ENCODE measurements around the gene KDM6A.
"Not testable (repeated sequence)": the region's sequence is repeated elsewhere in the genome, so short reads cannot be mapped to it uniquely, and the experiment has no call there.

The KDM6A gene

DNA sequence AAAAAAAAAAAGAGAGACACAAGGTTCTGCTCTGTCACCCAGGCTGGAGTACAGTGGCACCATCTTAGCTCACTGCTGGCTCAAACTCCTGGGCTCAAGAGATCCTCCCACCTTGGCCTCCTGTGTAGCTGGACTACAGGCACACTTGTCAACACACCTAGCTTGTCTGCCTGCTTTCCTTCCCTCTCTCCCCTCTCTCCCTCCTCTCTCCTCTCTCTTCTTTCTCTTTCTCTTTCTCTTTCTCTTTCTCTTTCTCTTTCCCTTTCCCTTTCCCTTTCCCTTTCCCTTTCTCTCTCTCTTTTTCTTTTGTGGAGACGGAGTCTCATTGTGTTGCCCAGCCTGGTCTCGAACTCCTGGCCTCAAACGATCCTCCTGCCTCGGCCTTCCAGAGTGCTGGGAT is 195.6 kb downstream of the KDM6A start:
- Histone ChIP-seq H3K9me3 (ENCODE audit: control insufficient read depth, insufficient read depth, low read length) (no peaks in the 10 kb centered on the region), H3K27ac (ENCODE audit: low read length) (no peak overlapping the region), H3K36me3 (ENCODE audit: control insufficient read depth, insufficient read depth, low read length) (peaks cover 8% of the 10 kb centered on the region; the same call in 1 of the 2 replicates), H3K4me3 (ENCODE audit: low read length) (no peak overlapping the region), H3K27me3 (ENCODE audit: control insufficient read depth, insufficient read depth, low read length) (no peaks in the 10 kb centered on the region), H3K4me1 (ENCODE audit: control insufficient read depth, insufficient read depth, low read length) (no peaks in the 10 kb centered on the region)
- DNase-seq (ENCODE audit: low read depth, low spot score), result no peak
- WGBS (ENCODE audit: insufficient coverage, insufficient read length), result no CpG with 5 or more reads among the region's 4 CpGs

DNA sequence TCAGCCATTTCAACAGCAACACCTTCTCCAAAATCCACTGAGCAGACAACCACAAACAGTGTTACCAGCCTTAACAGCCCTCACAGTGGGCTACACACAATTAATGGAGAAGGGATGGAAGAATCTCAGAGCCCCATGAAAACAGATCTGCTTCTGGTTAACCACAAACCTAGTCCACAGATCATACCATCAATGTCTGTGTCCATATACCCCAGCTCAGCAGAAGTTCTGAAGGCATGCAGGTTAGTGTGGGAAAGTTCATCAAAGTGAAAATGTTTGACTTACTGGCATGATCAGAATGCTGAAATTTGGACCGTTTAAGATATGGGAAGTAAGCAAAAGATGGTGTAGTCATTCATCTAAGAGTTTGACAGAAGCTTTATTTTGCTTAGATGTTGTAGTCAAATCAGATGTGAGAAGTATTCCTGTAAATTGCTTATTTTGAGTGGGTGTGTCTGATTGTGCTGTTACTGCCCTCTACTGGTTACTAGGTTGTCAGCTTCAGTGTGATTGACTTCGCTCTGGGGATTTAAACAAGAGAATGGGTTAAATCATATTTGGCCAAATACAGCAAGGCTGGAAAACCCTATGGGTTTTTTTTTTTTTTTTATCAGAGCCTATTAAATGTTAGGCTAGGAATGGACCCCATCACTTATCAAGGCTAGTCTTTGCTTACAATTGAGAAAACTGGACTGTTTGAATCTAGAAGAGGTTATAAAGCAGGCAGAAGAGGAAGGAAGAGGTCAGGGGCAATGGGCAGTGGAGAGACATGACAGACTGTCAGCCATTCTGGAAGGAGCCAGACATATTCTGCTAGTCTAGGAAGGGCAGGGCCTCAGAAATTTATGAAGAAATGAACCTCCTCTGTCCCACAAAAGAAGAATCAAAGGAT is 197.4 kb downstream of the KDM6A start:
- Histone ChIP-seq H3K9me3 (ENCODE audit: control insufficient read depth, insufficient read depth, low read length) (no peaks in the 10 kb centered on the region), H3K27me3 (ENCODE audit: control insufficient read depth, insufficient read depth, low read length) (no peaks in the 10 kb centered on the region), H3K4me1 (ENCODE audit: control insufficient read depth, insufficient read depth, low read length) (no peaks in the 10 kb centered on the region), H3K4me3 (ENCODE audit: low read length) (no peak overlapping the region), H3K36me3 (ENCODE audit: control insufficient read depth, insufficient read depth, low read length) (peaks cover 7% of the 10 kb centered on the region; the same call in 1 of the 2 replicates), H3K27ac (ENCODE audit: low read length) (no peak overlapping the region)
- WGBS (ENCODE audit: insufficient coverage, insufficient read length), result no CpG with 5 or more reads among the region's 2 CpGs
- no peak for DNase-seq (ENCODE audit: low read depth, low spot score)

GRCh38 chrX:45073011-45073410 is 200.0 kb downstream of the KDM6A start:
- not testable (repeated sequence) for H3K4me1 ChIP-seq (ENCODE audit: control insufficient read depth, insufficient read depth, low read length); H3K36me3 ChIP-seq (ENCODE audit: control insufficient read depth, insufficient read depth, low read length); DNase-seq (ENCODE audit: low read depth, low spot score); H3K4me3 ChIP-seq (ENCODE audit: low read length); H3K27me3 ChIP-seq (ENCODE audit: control insufficient read depth, insufficient read depth, low read length); H3K27ac ChIP-seq (ENCODE audit: low read length); H3K9me3 ChIP-seq (ENCODE audit: control insufficient read depth, insufficient read depth, low read length)
- no CpG with 5 or more reads among the region's 4 CpGs for WGBS (ENCODE audit: insufficient coverage, insufficient read length)

DNA sequence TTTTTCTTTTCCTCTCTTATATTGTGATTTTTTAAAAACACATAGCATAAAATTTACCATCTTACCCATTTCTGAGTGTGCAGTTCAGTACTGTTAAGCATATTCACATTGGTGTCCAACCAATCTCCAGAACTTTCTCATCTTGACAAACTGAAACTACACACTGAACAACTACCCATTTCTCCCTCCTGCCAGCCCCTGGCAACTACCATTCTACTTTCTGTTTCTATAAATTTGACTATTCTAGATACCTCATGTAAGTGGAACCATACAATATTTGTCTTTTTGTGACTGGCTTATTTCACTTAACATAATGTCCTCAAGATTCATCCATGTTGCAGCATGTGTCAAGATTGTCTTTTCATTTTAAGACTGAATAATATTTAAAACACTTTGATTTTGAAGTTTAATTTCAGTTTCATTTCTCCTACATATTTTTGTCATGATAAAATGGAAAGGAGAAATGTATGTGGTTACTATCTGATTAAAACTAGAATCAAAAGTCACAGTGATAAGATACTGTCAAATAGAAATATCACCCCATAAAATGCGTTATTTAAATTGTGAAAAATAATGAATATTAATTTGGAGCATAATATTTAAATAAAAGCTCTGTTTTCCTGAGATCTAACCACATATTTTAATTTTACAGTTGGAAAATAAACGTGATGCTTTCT is 204.9 kb downstream of the KDM6A start:
- DNase-seq (ENCODE audit: low read depth, low spot score), result no peak
- no peak overlapping the region for H3K27ac ChIP-seq (ENCODE audit: low read length)
- H3K4me3 ChIP-seq (ENCODE audit: low read length), result no peak overlapping the region
- no peaks in the 10 kb centered on the region for H3K4me1 ChIP-seq (ENCODE audit: control insufficient read depth, insufficient read depth, low read length)
- H3K36me3 ChIP-seq (ENCODE audit: control insufficient read depth, insufficient read depth, low read length), result no peaks in the 10 kb centered on the region
- no peaks in the 10 kb centered on the region for H3K27me3 ChIP-seq (ENCODE audit: control insufficient read depth, insufficient read depth, low read length)
- no peaks in the 10 kb centered on the region for H3K9me3 ChIP-seq (ENCODE audit: control insufficient read depth, insufficient read depth, low read length)
- WGBS (ENCODE audit: insufficient coverage, insufficient read length), result no CpG with 5 or more reads among the region's 2 CpGs

- WGBS (ENCODE audit: insufficient coverage, insufficient read length), result no CpG with 5 or more reads among the region's 2 CpGs
- no peak overlapping the region for H3K27ac ChIP-seq (ENCODE audit: low read length)
- no peaks in the 10 kb centered on the region for H3K4me1 ChIP-seq (ENCODE audit: control insufficient read depth, insufficient read depth, low read length)
- no peak overlapping the region for H3K4me3 ChIP-seq (ENCODE audit: low read length)
- no peaks in the 10 kb centered on the region for H3K36me3 ChIP-seq (ENCODE audit: control insufficient read depth, insufficient read depth, low read length)
- no peaks in the 10 kb centered on the region for H3K27me3 ChIP-seq (ENCODE audit: control insufficient read depth, insufficient read depth, low read length)
- no peak for DNase-seq (ENCODE audit: low read depth, low spot score)
- H3K9me3 ChIP-seq (ENCODE audit: control insufficient read depth, insufficient read depth, low read length), result no peaks in the 10 kb centered on the region
Measured at GRCh38 chrX:45083314-45083713, 210.3 kb downstream of the KDM6A start.

- Histone ChIP-seq H3K27ac (ENCODE audit: low read length) (no peak overlapping the region), H3K27me3 (ENCODE audit: control insufficient read depth, insufficient read depth, low read length) (no peaks in the 10 kb centered on the region), H3K4me3 (ENCODE audit: low read length) (no peak overlapping the region), H3K4me1 (ENCODE audit: control insufficient read depth, insufficient read depth, low read length) (no peaks in the 10 kb centered on the region), H3K9me3 (ENCODE audit: control insufficient read depth, insufficient read depth, low read length) (no peaks in the 10 kb centered on the region), H3K36me3 (ENCODE audit: control insufficient read depth, insufficient read depth, low read length) (no peaks in the 10 kb centered on the region)
- DNase-seq (ENCODE audit: low read depth, low spot score), result no peak
- no CpG with 5 or more reads among the region's 3 CpGs for WGBS (ENCODE audit: insufficient coverage, insufficient read length)
Measured at GRCh38 chrX:45110494-45110893, 237.5 kb downstream of the KDM6A start.

- Histone ChIP-seq H3K4me1 (ENCODE audit: control insufficient read depth, insufficient read depth, low read length) (no peaks in the 10 kb centered on the region), H3K4me3 (ENCODE audit: low read length) (no peak overlapping the region), H3K9me3 (ENCODE audit: control insufficient read depth, insufficient read depth, low read length) (no peaks in the 10 kb centered on the region), H3K27me3 (ENCODE audit: control insufficient read depth, insufficient read depth, low read length) (no peaks in the 10 kb centered on the region), H3K27ac (ENCODE audit: low read length) (no peak overlapping the region), H3K36me3 (ENCODE audit: control insufficient read depth, insufficient read depth, low read length) (no peaks in the 10 kb centered on the region)
- no peak for DNase-seq (ENCODE audit: low read depth, low spot score)
- no CpG with 5 or more reads among the region's 1 CpG for WGBS (ENCODE audit: insufficient coverage, insufficient read length)
Measured at GRCh38 chrX:45126158-45126557, 253.2 kb downstream of the KDM6A start.

DNA sequence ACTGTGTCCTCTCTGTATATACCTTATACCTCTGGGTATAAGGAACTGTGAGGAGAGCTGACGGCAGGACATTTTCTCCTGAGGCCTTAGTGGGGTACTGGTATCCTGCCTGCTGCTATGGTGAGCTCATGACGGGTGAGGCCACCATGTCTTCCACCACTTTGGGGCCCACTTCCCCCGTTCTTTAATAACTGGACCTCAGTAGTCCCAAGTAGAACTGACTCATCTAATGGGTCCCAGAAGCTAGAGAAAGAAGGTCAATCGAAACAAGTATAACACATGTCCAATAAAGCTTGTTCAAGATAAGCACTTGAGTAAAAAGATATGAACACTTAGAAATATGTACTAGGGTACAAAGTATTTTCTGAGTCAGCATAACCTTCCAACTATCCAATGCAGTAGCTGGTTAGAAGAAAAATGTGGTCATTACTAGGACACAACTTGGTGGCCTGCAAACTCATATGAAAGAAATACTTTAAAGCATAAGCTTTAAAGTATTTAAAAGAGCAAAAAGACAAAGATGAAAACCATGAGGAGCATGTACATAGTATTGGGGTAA is 256.0 kb downstream of the KDM6A start:
- no CpG with 5 or more reads among the region's 4 CpGs for WGBS (ENCODE audit: insufficient coverage, insufficient read length)
- Histone ChIP-seq H3K27me3 (ENCODE audit: control insufficient read depth, insufficient read depth, low read length) (no peaks in the 10 kb centered on the region), H3K4me1 (ENCODE audit: control insufficient read depth, insufficient read depth, low read length) (no peaks in the 10 kb centered on the region), H3K27ac (ENCODE audit: low read length) (no peak overlapping the region), H3K4me3 (ENCODE audit: low read length) (no peak overlapping the region), H3K9me3 (ENCODE audit: control insufficient read depth, insufficient read depth, low read length) (no peaks in the 10 kb centered on the region), H3K36me3 (ENCODE audit: control insufficient read depth, insufficient read depth, low read length) (no peaks in the 10 kb centered on the region)
- no peak for DNase-seq (ENCODE audit: low read depth, low spot score)

DNA sequence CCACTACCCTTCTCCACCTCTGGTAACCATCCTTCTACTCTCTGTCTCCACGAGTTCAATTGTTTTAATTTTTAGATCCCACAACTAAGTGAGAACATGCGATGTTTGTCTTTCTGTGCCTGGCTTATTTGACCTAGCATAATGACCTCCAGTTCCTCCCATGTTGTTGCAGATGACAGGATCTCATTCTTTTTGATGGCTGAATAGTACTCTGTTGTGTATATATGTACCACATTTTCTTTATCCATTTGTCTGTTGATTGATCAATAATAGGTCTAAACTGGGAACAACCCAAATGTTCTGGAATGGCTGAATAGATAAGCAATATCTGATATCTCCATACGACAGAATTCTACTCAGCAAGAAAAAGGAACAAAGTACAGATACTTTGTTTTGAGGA is 260.5 kb downstream of the KDM6A start:
- H3K4me3 ChIP-seq (ENCODE audit: low read length), result no peak overlapping the region
- no peak for DNase-seq (ENCODE audit: low read depth, low spot score)
- H3K27me3 ChIP-seq (ENCODE audit: control insufficient read depth, insufficient read depth, low read length), result no peaks in the 10 kb centered on the region
- no peak overlapping the region for H3K27ac ChIP-seq (ENCODE audit: low read length)
- no peaks in the 10 kb centered on the region for H3K36me3 ChIP-seq (ENCODE audit: control insufficient read depth, insufficient read depth, low read length)
- no peaks in the 10 kb centered on the region for H3K4me1 ChIP-seq (ENCODE audit: control insufficient read depth, insufficient read depth, low read length)
- H3K9me3 ChIP-seq (ENCODE audit: control insufficient read depth, insufficient read depth, low read length), result no peaks in the 10 kb centered on the region
- no CpG with 5 or more reads among the region's 3 CpGs for WGBS (ENCODE audit: insufficient coverage, insufficient read length)

DNA sequence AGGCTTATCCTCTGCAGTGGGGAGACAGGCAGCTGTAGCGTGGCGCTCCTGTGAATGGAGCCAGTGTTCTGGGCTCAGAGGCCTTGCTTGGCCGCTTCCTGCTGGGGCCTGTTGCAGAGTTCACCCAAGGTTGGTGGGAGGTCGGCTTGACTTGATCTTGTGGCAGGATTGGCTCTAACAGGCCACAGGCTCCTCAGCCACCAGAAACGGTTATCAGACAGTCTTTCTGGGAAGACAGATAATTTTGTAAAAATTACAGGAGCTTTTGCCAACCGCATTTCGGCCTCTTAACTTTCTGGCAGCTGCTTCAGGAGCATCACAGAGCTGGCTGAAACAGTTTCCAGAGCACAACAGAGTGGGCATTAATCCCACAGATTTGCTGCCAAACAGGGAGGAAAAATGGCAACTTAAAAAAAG is 261.3 kb downstream of the KDM6A start:
- Histone ChIP-seq H3K4me3 (ENCODE audit: low read length) (no peak overlapping the region), H3K9me3 (ENCODE audit: control insufficient read depth, insufficient read depth, low read length) (no peaks in the 10 kb centered on the region), H3K4me1 (ENCODE audit: control insufficient read depth, insufficient read depth, low read length) (no peaks in the 10 kb centered on the region), H3K27ac (ENCODE audit: low read length) (no peak overlapping the region), H3K27me3 (ENCODE audit: control insufficient read depth, insufficient read depth, low read length) (no peaks in the 10 kb centered on the region), H3K36me3 (ENCODE audit: control insufficient read depth, insufficient read depth, low read length) (no peaks in the 10 kb centered on the region)
- DNase-seq (ENCODE audit: low read depth, low spot score), result no peak
- no CpG with 5 or more reads among the region's 7 CpGs for WGBS (ENCODE audit: insufficient coverage, insufficient read length)

Data from iPS DF 6.9 (cell line).